GM21576 (cell line): ENCODE data around the gene ATP8B3.

Experiments
- ATAC-seq: cut with Tn5 transposase; IDR thresholded peaks from one replicate; pipeline ENCODE4 v1.9.1; 2021; ENCODE audit warnings: mild to moderate bottlenecking, moderate library complexity; ENCODE audit not compliant: unreplicated experiment

Gene ATP8B3

DNA sequence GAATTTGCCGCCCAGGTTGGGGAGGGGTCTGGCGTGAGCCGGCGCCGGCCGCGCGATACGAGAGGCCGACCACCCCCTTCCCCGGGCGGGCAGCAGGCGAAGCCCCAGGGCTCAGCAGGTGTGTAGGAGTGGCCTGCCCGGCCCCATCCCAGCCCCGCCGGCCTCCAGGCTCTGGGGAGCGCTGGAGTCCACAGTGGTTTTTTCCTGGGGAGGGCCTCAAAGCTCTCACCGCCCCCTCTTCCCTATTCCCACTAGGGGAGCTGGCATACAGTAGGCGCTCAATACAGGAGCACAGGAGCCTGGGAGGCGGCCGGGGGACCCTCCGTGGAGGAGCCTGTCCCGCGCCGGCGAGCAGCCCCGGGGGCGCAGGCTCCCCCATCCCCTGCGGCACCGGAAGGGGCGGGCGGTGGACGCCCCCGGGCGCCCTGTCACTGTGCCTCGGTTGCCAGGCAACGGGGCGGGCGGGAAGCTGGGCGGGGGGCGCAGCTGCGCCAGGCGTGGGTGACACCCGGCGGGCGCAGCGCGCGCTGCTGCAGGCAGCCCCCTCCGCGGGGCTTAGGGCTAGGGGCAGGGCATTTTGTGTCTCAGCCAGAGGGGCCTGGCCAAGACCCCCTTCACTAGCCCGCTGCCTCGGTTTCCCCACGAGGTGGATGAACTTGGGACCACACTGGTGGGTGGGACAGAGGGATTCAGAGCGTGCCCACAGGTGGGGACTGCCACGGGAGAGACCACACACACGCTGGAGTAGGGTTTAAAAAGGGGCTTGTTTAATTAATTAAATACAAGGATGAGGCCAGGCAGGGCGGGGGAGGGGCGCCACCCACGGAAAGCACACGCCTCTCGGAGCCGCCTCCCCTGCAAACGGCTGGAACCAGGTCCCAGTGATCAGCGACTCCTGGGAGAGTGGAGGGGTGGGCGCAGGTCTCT, 39.8 kb upstream of the ATP8B3 start:
- no peak for ATAC-seq

DNA sequence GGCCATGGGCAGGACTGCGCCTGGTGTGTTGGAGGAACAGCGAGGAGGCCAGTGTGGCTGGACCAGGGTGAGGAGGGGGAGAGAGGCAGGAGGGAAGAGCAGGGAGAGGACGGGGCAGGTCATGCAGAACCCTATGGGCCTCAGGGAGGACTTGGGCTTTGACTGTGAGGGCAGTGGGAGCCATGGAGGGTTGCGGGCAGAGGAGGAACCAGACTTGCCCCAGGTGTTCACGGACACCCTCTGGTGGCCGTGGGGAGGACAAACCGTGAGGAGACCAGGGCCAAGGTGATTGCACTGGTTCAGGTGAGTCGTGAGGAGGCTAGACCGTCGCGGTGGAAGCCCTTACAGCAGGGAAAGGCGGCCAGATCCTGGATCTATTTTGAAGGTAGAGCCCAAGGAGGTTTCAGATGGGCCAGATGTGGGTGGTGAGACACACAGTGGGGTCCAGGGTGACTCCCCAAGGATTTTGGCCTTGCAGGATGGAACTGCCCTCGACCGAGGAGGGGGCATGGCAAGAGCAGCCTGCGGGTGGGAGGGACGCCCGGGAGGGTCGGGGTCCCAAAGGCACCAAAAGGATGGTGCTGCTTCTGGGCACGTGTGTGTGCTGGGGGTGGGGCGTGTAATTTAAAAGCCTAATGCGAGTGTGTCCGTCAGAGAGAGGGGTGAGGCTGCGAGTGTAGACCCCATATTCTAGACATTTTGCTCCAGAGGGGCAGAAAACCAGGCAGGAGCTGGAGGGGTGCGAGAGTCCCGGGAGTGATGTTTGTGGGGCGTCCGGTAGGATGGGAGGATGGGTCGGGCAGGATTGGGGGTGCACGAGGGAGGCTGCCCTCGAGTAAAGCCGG, 39.0 kb upstream of the ATP8B3 start:
- ATAC-seq, result no peak

DNA sequence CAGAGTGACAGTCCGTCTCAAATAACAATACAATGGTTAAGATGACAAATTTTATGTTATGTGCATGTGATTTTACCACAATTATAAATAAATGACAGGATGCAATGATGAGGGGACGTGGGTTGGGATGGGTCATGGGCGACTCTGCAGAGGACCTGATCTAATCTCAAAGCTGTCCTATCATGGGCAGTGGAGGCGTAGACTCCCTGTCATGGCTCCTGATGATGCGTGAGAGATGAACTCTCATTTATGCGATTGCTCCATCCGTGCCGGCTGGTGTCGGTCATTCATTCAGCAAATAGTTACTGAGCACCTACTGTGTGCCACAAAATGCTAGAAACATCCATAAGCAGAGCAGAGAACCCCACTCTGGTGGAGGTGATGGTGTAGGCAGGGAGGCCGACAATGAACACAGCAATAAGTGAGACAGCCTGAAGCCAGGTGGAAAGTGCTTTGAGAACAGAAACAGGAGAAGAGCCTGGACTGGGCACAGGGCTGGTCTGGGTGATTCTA, 37.9 kb upstream of the ATP8B3 start:
- no peak for ATAC-seq

DNA sequence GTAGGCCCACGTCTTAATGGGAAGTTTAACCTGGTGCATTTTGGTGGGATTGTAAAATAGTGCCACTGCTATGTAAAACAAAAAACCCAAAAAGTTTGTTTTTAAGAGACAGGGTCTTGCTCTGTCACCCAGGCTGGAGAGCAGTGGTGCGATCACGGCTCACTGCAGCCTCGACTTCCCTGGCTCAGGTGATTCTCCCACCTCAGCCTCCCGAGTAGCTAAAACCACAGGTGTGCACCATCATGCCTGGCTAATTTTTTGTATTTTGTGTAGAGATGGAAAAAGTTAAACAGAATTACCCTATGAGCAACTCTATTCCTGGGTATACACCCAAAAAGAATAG, 37.0 kb upstream of the ATP8B3 start:
- ATAC-seq, result no peak

DNA sequence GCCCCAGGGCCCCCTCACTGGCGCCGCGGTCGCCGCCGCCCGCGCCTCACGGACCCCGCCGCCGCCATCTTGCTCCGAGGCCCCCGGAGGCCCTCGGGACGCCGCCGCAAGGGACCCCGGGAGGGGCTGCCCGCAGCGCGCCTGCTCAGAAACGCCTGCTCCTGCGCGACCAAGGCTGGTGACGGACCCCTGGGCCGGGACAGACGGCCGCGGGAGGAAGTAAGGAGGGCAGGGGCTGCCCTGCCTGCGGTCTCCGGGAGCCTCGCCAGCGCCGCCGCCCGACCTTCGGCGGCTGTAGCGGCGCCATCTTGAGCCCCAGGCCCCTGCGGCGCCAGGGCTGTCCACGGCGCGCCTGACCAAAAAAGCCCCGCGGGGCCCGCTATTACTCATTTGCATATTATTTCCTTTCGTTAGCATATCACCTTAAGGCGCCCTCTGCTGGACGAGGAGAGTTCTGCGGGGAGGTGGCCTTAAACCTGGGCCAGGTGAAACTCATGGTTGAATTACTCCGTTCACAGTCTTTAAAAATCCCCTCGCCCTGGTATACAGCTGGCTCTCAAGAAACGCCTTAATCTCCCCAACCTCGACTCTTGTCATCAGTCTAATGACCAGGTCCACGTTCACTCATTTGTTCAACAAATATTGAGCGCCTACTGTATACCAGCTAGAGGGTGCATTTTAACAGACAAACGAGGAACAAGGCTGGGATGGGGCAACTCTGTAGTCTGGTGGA, 36.5 kb upstream of the ATP8B3 start, which contains the start of gene REXO1:
Gene REXO1, minus strand, starts transcription at position 85 of the 733 bp plus-strand sequence. CDS start 125 bp downstream, outside the sequence.
- ATAC-seq, result peak; percentile 51

DNA sequence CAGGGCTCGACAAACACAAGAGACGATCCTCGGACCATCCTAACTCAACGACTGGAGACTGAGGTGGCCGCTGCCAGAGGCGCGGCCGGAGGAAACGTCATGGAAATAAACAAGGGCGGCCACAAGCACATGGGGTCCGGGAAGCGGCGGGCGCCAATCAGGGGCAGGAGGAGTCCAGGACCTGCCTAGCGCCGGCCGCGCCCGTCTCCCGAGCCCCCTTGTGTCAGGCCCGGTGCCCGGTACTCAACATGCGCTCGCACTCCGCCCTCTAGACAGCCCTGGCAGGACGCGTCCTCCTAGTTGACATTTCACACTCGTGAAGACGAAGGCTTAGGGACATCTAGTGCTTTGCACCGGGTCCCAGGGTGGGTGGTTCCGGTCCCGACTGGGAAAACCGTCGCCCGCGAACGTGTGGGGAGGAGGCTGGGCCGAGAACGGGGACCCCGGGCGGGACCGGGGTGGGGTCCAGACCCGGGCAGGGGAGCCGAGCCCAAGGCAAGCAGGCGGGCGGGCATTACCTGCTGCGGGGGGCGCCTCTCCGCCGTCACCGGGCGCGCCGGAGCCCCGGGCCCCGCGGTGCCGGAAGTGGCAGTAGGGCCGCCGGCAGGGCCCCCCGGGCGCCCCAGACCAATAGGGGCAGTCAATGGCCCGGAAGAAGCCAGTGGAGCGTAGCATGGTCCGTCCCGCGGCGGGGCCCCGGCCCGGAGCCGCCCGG, 35.8 kb upstream of the ATP8B3 start:
- ATAC-seq, result peak; percentile 19

DNA sequence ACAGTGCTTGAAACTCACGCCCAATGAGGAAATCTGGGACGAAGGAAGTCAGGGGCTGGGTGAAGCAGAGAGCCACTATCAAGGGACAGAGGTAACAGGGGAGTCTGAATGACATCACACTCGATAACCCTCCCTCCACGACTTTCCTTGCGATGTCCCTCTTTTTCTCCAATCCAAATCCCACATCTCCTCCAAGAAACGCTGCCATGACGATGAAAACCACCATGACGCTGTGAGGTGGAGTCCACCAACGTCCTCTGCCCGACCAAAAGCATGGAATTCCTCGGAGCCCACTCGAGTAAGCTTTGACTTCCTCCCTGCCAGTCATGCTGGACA, 35.2 kb upstream of the ATP8B3 start:
- ATAC-seq, result no peak

DNA sequence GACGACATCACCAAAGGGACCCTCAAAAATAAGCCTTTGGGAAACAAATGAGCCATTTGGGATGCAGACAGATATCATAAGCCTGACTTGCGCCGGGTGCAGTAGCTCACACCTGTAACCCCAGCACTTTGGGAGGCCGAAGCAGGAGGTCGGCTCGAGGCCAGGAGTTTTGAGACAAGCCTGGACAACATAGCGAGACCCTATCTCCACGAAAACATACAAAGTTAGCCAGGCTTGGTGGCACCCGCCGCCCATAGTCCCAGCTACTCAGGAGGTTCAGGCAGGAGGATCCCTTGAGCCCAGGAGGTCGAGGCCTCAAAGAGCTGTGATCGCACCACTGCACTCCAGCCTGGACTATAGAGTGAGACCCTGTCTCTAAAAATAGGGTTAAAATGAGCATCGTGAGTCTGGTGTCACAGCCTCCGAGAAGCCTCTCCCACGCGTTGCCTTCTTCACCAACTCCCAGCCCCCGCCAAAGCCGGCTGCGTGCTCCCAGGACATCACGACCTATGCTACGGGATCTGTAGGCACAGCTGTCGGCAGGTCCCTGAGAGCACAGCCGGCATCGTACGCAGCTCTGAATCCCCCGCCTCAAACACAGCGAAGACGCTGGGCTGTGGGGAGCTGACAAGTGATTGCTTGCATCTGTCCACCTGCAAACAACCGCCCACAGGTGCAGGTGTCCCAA, 34.6 kb upstream of the ATP8B3 start:
- ATAC-seq, result no peak

DNA sequence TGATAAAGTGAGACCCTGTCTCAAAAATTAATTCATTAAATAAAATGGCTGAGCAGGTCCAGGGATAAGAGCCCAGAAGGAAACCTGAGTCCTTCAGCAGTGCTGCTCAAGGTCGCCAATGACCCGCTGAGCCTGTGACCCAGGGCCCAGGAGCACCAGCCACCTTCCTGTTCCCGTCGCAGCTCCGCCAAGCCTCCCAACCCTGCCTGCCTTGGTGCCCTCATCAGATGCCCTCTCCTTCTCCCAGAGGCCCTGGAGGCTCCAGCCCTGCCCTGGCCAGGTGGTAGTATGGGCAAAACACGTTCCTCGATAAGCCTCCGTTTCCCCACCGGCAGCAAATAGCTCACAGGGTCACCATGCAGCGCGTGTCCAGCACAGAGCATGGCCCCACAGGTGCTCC, 33.6 kb upstream of the ATP8B3 start:
- no peak for ATAC-seq

DNA sequence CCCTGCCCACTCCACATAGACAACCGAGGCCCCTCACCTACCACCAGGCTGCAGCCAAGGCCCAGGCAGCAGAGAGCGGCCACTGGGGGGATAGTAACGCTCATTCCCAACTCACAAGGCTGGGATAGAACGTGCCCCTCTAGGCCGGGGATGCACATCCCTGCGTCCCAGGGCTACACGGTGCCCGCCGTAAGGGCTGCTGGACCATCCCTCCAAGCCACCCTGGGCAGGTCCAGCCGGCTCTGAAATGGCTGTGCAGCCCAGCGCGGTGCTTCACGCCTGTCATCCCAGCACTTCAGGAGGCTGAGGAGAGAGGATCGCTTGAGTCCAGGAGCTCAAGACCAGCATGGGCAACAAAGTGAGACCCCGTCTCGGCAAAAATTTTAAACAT, 33.0 kb upstream of the ATP8B3 start:
- ATAC-seq, result no peak

DNA sequence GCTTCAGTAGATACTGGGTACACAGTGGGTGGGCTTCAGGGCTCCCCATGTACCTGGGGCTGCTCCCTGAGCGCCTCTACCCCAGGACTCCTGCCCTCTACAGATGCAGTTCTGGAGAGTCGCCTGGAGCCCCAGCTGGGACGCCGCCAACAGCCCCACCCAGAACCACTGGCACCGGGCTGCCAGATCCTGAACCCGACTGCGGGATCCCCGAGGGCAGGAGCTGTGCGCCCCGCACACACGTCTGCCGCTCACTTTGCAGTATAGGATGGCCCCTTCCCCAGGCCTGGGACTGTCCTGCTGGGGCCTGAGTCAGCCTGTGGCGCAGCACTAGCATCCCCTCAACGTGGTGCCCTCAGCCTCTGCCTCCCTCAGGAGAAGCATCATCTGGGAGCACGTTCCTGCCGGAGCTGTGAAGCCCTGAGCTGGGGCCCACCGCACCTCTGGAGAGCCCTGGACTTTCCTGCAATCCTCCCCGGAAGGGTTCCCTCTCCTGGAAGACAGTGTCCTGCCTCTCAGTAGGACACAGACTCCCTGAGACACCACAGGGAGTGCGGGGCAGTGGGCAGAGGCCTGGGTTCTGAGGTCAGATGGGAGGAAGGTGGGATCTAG, 32.5 kb upstream of the ATP8B3 start:
- no peak for ATAC-seq

DNA sequence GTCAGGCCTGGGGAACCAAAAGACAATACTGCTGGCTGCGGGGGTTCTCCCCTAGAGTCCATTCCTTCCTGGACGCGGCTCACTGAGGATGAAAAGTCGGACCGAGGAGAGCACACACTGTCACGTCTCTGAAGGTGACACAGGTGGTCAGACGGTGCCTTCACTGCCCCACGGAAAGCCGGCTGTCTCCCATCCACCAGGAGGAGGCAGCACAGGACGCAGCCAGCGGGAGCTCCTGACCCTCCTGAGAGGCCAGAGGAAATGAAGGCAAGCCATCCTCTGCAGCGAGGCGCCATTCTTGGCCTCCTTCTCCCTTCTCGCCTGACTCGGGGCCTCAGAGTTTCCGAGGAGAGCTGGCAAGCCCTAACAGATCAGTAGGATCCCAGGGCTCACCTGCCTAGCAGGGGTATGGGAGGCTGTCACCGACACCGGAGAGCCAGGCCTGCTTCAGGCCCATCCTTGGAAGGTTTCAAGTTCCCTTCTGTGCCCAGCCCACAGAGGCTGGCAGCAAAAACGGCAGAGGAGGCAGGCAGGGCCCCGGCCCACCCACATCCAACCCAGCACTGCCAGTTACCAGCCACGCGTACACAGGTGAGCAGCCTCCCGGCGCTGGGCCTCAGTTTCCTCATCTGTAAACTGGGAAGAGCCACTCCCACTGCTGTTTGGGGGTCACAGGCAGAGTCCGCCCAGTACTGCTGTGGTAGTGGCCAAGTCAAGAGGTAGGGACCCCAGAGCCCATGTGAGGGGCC, 31.7 kb upstream of the ATP8B3 start:
- ATAC-seq, result no peak

DNA sequence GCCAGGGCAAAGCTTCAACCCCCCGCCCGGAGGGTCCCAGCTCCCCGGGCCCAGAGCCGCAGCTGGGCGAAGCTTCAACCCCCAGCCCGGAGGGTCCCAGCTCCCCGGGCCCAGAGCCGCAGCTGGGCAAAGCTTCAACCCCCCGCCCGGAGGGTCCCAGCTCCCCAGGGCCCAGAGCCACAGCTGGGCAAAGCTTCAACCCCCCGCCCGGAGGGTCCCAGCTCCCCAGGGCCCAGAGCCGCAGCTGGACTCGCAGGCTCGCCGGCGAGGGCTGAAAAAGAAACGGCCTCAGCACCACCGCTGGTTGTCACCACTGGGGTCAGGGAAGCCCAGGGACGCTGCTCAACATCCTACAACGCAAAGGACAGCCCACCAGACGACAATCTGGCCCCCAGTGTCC, 31.0 kb upstream of the ATP8B3 start:
- ATAC-seq, result no peak

DNA sequence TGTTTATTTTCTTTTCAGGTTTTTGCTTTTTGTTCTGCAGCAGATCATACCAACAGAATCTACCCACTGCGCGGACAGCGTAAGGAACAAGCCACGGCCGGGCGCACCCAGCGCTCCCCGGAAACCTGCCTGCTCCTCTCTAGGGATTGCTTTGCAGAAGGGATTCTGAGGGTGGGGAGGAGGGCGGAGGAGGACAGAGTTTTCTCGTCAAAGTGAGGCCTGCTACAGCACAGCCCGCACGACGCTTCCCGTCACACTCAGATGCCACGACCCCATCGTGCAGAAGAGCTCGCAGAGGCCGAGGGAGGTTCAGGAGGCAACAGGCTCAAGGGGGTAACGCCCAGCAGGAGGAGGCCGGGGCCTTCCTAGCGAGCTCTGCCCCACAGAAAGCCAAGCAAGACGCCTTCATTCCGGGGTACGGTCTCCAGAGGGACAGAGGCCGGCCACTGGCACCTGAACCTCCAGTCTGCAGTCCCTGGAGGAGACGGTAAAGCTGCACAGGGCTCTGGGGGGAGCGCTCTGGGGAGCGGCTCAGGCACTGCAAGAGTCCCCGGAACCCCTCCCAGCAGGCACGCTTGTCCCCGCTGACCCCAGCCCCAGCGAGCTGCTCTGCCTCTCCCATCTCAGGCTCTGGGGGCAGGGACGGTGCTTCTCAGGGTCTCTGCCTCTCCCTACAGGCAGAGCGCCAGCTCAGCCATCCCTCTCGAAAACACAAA, 29.3 kb upstream of the ATP8B3 start:
- ATAC-seq, result no peak

DNA sequence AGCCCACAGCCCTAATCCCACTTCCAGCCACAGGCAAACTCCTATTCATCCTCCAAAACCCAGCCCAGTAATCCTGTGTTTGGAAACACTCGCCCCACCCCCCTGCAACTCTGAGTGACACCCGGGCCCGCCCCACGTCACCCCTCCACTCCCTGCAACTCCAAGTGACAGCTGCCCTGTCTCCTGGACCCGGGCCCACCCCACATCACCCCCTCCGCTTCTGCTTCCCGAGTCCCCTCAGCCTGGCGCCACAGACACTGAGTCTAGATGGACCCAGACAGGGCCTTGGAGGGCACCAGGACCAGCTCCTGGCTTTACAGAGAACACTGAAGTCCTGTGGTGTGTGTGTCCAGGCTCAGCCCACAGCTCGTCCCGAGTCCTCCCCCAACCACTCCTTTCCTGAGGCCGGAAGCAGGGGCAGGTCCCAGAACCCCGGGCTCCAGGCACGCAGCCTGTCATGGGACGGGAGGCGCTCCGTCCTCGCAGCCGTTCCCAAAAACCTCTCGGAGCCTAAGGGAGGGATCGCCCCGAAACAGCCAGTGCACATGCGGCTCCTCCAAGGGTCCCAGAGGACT, 28.6 kb upstream of the ATP8B3 start:
- ATAC-seq, result no peak

DNA sequence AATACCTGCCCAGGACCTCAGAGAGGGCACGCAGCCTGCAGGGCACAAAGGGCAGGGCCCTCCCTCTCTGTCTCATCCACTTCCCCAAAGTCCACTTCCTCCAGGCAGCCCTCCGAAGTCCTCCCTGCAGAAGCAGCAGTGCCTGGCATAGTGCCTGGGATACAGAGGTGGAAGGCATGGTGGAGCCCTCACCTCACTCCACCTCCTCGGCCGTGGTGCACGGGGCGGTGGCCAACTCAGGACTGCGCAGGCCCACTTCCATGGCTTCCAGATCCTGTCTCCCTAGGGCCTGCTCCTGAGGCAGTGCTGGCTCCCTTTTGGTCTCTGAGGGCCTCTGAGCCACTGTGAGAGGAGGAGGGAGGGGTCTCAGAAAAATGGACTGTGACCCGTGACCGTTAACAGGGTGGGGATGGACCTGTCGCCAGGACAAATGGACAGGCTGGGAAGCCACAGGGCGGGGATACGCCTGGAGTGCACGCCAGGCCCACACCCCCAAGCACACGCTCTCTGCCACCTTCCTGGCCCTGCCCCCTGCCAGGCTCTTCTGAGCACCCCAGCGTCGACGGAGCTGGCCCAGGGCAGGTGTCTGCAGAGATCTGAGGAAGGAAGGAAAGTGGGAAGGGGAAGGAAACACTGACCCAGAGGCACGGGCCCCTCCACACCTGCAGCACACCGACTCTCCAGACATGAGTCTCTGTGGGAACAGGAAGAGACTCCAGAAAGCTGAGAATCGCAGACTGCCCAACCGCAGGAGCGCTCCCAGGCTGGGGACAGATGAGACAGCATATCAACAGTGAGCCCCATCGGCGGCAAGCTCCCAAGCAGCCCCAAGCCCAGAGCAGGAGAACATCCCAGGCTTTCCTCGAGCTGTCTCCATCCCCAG, 27.8 kb upstream of the ATP8B3 start:
- no peak for ATAC-seq

DNA sequence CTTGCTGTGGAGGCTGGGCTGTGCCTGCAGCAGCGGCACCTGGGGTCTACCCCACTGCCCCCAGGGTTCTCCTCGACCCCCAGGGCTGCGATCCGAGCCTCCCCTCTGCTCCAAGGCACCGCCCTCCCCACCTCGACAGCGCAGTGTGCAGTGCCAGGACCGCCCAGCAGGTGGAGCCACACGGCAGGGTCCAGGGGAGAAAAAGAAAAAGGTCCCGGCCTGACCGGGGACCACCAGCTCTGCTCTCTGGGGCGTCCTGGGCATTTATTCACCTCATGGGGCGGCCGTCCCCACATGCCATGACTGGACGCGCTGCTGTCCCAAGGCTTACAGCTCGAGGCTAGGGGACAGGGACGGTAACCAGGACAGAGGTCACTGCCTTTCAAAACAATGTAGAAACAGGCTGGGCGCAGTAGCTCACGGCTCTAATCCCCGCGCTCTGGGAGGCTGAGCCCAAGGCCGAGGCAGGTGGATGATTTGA, 25.6 kb upstream of the ATP8B3 start:
- no peak for ATAC-seq
